Measurements from ENCODE around the gene ITGA3.
"Not testable (repeated sequence)": the region's sequence is repeated elsewhere in the genome, so short reads cannot be mapped to it uniquely, and the experiment has no call there.

The ITGA3 gene

GRCh38 chr17:50035945-50036344, 20.0 kb upstream of the ITGA3 start:
- no peak overlapping the region for H3K9ac ChIP-seq (ENCODE audit: low read length)
- no peak for DNase-seq (ENCODE audit: low read depth)
- no peaks in the 10 kb centered on the region for H3K27me3 ChIP-seq (replicated peaks; ENCODE audit: control insufficient read depth, insufficient read depth, low read length)
- H3K4me3 ChIP-seq (ENCODE audit: low read length): no peak overlapping the region
- peaks cover 22% of the 10 kb centered on the region for H3K4me1 ChIP-seq (ENCODE audit: control insufficient read depth, insufficient read depth, low read length)
- no peaks in the 10 kb centered on the region for H3K36me3 ChIP-seq (ENCODE audit: control insufficient read depth, insufficient read depth, low read length, severe bottlenecking)
- H3K9me3 ChIP-seq (ENCODE audit: control insufficient read depth, low read length): no peaks in the 10 kb centered on the region

GRCh38 chr17:50036455-50037261, 19.3 kb upstream of the ITGA3 start:
- no peaks in the 10 kb centered on the region for H3K27me3 ChIP-seq (replicated peaks; ENCODE audit: control insufficient read depth, insufficient read depth, low read length)
- no peaks in the 10 kb centered on the region for H3K9me3 ChIP-seq (ENCODE audit: control insufficient read depth, low read length)
- no peak overlapping the region for H3K4me3 ChIP-seq (ENCODE audit: low read length)
- no peak overlapping the region for H3K9ac ChIP-seq (ENCODE audit: low read length)
- H3K4me1 ChIP-seq (ENCODE audit: control insufficient read depth, insufficient read depth, low read length): peaks cover 22% of the 10 kb centered on the region
- H3K36me3 ChIP-seq (ENCODE audit: control insufficient read depth, insufficient read depth, low read length, severe bottlenecking): no peaks in the 10 kb centered on the region
- DNase-seq (ENCODE audit: low read depth): no peak

GRCh38 chr17:50037321-50038107, 18.4 kb upstream of the ITGA3 start:
- Histone ChIP-seq H3K9ac (ENCODE audit: low read length) (peak overlapping the region; percentile 42), H3K4me1 (ENCODE audit: control insufficient read depth, insufficient read depth, low read length) (peaks cover 22% of the 10 kb centered on the region), H3K36me3 (ENCODE audit: control insufficient read depth, insufficient read depth, low read length, severe bottlenecking) (no peaks in the 10 kb centered on the region), H3K27me3 (replicated peaks; ENCODE audit: control insufficient read depth, insufficient read depth, low read length) (no peaks in the 10 kb centered on the region), H3K9me3 (ENCODE audit: control insufficient read depth, low read length) (no peaks in the 10 kb centered on the region), H3K4me3 (ENCODE audit: low read length) (no peak overlapping the region)
- peak; percentile 65 for DNase-seq (ENCODE audit: low read depth)

- no peaks in the 10 kb centered on the region for H3K36me3 ChIP-seq (ENCODE audit: control insufficient read depth, insufficient read depth, low read length, severe bottlenecking)
- H3K9me3 ChIP-seq (ENCODE audit: control insufficient read depth, low read length): no peaks in the 10 kb centered on the region
- no peak for DNase-seq (ENCODE audit: low read depth)
- peaks cover 17% of the 10 kb centered on the region for H3K4me1 ChIP-seq (ENCODE audit: control insufficient read depth, insufficient read depth, low read length)
- no peaks in the 10 kb centered on the region for H3K27me3 ChIP-seq (replicated peaks; ENCODE audit: control insufficient read depth, insufficient read depth, low read length)
- no peak overlapping the region for H3K4me3 ChIP-seq (ENCODE audit: low read length)
- no peak overlapping the region for H3K9ac ChIP-seq (ENCODE audit: low read length)
Measured at GRCh38 chr17:50039058-50039457, 16.9 kb upstream of the ITGA3 start.

- not testable (repeated sequence) for H3K9me3 ChIP-seq (ENCODE audit: control insufficient read depth, low read length); H3K9ac ChIP-seq (ENCODE audit: low read length); H3K27me3 ChIP-seq (replicated peaks; ENCODE audit: control insufficient read depth, insufficient read depth, low read length); H3K36me3 ChIP-seq (ENCODE audit: control insufficient read depth, insufficient read depth, low read length, severe bottlenecking); DNase-seq (ENCODE audit: low read depth); H3K4me3 ChIP-seq (ENCODE audit: low read length); H3K4me1 ChIP-seq (ENCODE audit: control insufficient read depth, insufficient read depth, low read length)
Measured at GRCh38 chr17:50040496-50040895, 15.4 kb upstream of the ITGA3 start.

- DNase-seq (ENCODE audit: low read depth): no peak
- Histone ChIP-seq H3K9ac (ENCODE audit: low read length) (no peak overlapping the region), H3K27me3 (replicated peaks; ENCODE audit: control insufficient read depth, insufficient read depth, low read length) (no peaks in the 10 kb centered on the region), H3K4me3 (ENCODE audit: low read length) (no peak overlapping the region), H3K4me1 (ENCODE audit: control insufficient read depth, insufficient read depth, low read length) (peaks cover 7% of the 10 kb centered on the region), H3K9me3 (ENCODE audit: control insufficient read depth, low read length) (no peaks in the 10 kb centered on the region), H3K36me3 (ENCODE audit: control insufficient read depth, insufficient read depth, low read length, severe bottlenecking) (no peaks in the 10 kb centered on the region)
Measured at GRCh38 chr17:50042211-50042610, 13.7 kb upstream of the ITGA3 start.

- DNase-seq (ENCODE audit: low read depth): no peak
- Histone ChIP-seq H3K36me3 (ENCODE audit: control insufficient read depth, insufficient read depth, low read length, severe bottlenecking) (no peaks in the 10 kb centered on the region), H3K27me3 (replicated peaks; ENCODE audit: control insufficient read depth, insufficient read depth, low read length) (no peaks in the 10 kb centered on the region), H3K9ac (ENCODE audit: low read length) (no peak overlapping the region), H3K4me3 (ENCODE audit: low read length) (no peak overlapping the region), H3K4me1 (ENCODE audit: control insufficient read depth, insufficient read depth, low read length) (peaks cover 10% of the 10 kb centered on the region), H3K9me3 (ENCODE audit: control insufficient read depth, low read length) (no peaks in the 10 kb centered on the region)
Measured at GRCh38 chr17:50043290-50044148, 12.4 kb upstream of the ITGA3 start.

- DNase-seq (ENCODE audit: low read depth): no peak
- Histone ChIP-seq H3K4me1 (ENCODE audit: control insufficient read depth, insufficient read depth, low read length) (peaks cover 10% of the 10 kb centered on the region), H3K36me3 (ENCODE audit: control insufficient read depth, insufficient read depth, low read length, severe bottlenecking) (no peaks in the 10 kb centered on the region), H3K4me3 (ENCODE audit: low read length) (no peak overlapping the region), H3K9ac (ENCODE audit: low read length) (no peak overlapping the region), H3K9me3 (ENCODE audit: control insufficient read depth, low read length) (no peaks in the 10 kb centered on the region), H3K27me3 (replicated peaks; ENCODE audit: control insufficient read depth, insufficient read depth, low read length) (no peaks in the 10 kb centered on the region)
Measured at GRCh38 chr17:50044483-50044882, 11.4 kb upstream of the ITGA3 start.

GRCh38 chr17:50045154-50045553, 10.8 kb upstream of the ITGA3 start:
- no peak overlapping the region for H3K4me3 ChIP-seq (ENCODE audit: low read length)
- DNase-seq (ENCODE audit: low read depth): no peak

GRCh38 chr17:50046179-50046578, 9.7 kb upstream of the ITGA3 start:
- Histone ChIP-seq H3K27me3 (replicated peaks; ENCODE audit: control insufficient read depth, insufficient read depth, low read length) (no peaks in the 10 kb centered on the region), H3K4me1 (ENCODE audit: control insufficient read depth, insufficient read depth, low read length) (peaks cover 17% of the 10 kb centered on the region), H3K4me3 (ENCODE audit: low read length) (no peak overlapping the region), H3K9ac (ENCODE audit: low read length) (no peak overlapping the region), H3K9me3 (ENCODE audit: control insufficient read depth, low read length) (no peaks in the 10 kb centered on the region), H3K36me3 (ENCODE audit: control insufficient read depth, insufficient read depth, low read length, severe bottlenecking) (no peaks in the 10 kb centered on the region)
- DNase-seq (ENCODE audit: low read depth): no peak

More at GRCh38 chr17:50045154-50045553, 10.8 kb upstream of the ITGA3 start:
- Histone ChIP-seq H3K4me1 (ENCODE audit: control insufficient read depth, insufficient read depth, low read length) (peaks cover 10% of the 10 kb centered on the region), H3K9ac (ENCODE audit: low read length) (no peak overlapping the region), H3K9me3 (ENCODE audit: control insufficient read depth, low read length) (no peaks in the 10 kb centered on the region), H3K27me3 (replicated peaks; ENCODE audit: control insufficient read depth, insufficient read depth, low read length) (no peaks in the 10 kb centered on the region), H3K36me3 (ENCODE audit: control insufficient read depth, insufficient read depth, low read length, severe bottlenecking) (no peaks in the 10 kb centered on the region)

GRCh38 chr17:50046667-50047066, 9.2 kb upstream of the ITGA3 start:
- no peak overlapping the region for H3K4me3 ChIP-seq (ENCODE audit: low read length)
- H3K4me1 ChIP-seq (ENCODE audit: control insufficient read depth, insufficient read depth, low read length): peaks cover 22% of the 10 kb centered on the region
- no peaks in the 10 kb centered on the region for H3K27me3 ChIP-seq (replicated peaks; ENCODE audit: control insufficient read depth, insufficient read depth, low read length)
- no peak overlapping the region for H3K9ac ChIP-seq (ENCODE audit: low read length)
- DNase-seq (ENCODE audit: low read depth): no peak
- no peaks in the 10 kb centered on the region for H3K36me3 ChIP-seq (ENCODE audit: control insufficient read depth, insufficient read depth, low read length, severe bottlenecking)
- no peaks in the 10 kb centered on the region for H3K9me3 ChIP-seq (ENCODE audit: control insufficient read depth, low read length)
